ENCODE results near the gene LMF1. TPM values are rescaled to one million over a fixed set of nuclear protein-coding genes. Genes with fewer than 3 reads are reported as not detected.

The LMF1 gene
- total RNA-seq, 1 donor: 35.8 TPM

DNA sequence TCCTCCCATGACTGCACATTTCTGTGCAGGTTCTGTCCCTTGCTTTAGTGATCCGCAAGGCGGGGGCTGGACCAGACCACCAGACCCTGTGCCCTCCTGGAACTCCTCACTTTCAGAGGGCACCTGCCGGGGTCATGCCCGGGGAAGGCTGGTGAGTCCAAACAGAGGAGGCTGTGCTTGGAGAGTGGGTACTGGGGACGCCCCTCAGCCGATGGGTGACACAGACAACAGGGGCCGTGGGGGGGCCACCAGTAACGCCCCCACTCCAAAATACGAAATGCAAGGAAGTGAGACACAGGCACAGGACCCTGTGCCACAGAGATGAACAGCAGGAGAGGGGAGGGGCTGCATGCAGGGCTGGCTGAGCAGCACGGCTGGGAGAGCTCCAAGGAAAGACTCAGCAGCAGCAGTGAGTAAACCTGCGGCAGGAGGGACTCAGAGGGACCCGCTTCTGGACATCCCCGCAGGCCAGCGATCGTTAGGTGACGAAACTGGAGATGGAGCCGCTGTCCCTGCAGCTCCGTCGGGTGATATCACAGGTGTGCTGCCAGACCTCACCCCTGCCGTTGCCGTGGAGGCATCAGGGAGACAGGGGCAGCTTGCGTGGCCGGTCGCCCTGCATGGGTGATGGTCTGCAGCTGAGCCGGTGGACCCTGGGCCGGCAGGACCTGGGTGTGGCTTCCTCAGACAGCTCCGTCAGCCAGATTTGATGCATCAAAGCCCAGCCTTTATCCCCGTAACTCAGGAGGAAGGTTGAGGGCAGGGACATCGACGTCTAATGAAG, 99.0 kb downstream of the LMF1 start:
- Histone ChIP-seq H3K4me1 (ENCODE audit: insufficient read depth, low read length) (no peaks in the 10 kb centered on the region), H3K27ac (ENCODE audit: low read depth, low read length) (no peak overlapping the region), H3K4me2 (ENCODE audit: insufficient read depth, low read length) (no peak overlapping the region), H3K9me3 (ENCODE audit: low read depth, low read length) (no peaks in the 10 kb centered on the region), H3K4me3 (ENCODE audit: insufficient read depth, low read length) (no peak overlapping the region), H3K79me2 (ENCODE audit: insufficient read depth, low read length) (no peaks in the 10 kb centered on the region), H3K36me3 (ENCODE audit: insufficient read depth, low read length) (no peaks in the 10 kb centered on the region), H3K27me3 (ENCODE audit: insufficient read depth, low read length) (no peaks in the 10 kb centered on the region), H2AFZ (ENCODE audit: low read length) (no peak overlapping the region), H4K20me1 (ENCODE audit: insufficient read depth, low read length) (peaks cover 2% of the 10 kb centered on the region)
- TF ChIP-seq, protein P1, sequence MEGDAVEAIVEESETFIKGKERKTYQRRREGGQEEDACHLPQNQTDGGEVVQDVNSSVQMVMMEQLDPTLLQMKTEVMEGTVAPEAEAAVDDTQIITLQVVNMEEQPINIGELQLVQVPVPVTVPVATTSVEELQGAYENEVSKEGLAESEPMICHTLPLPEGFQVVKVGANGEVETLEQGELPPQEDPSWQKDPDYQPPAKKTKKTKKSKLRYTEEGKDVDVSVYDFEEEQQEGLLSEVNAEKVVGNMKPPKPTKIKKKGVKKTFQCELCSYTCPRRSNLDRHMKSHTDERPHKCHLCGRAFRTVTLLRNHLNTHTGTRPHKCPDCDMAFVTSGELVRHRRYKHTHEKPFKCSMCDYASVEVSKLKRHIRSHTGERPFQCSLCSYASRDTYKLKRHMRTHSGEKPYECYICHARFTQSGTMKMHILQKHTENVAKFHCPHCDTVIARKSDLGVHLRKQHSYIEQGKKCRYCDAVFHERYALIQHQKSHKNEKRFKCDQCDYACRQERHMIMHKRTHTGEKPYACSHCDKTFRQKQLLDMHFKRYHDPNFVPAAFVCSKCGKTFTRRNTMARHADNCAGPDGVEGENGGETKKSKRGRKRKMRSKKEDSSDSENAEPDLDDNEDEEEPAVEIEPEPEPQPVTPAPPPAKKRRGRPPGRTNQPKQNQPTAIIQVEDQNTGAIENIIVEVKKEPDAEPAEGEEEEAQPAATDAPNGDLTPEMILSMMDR (IDR thresholded peaks at IDR 0.05; ENCODE audit: extremely low read depth, low read depth, low read length): no peak
- DNase-seq (ENCODE audit: insufficient read length, low spot score, missing footprints): peak; percentile 64

DNA sequence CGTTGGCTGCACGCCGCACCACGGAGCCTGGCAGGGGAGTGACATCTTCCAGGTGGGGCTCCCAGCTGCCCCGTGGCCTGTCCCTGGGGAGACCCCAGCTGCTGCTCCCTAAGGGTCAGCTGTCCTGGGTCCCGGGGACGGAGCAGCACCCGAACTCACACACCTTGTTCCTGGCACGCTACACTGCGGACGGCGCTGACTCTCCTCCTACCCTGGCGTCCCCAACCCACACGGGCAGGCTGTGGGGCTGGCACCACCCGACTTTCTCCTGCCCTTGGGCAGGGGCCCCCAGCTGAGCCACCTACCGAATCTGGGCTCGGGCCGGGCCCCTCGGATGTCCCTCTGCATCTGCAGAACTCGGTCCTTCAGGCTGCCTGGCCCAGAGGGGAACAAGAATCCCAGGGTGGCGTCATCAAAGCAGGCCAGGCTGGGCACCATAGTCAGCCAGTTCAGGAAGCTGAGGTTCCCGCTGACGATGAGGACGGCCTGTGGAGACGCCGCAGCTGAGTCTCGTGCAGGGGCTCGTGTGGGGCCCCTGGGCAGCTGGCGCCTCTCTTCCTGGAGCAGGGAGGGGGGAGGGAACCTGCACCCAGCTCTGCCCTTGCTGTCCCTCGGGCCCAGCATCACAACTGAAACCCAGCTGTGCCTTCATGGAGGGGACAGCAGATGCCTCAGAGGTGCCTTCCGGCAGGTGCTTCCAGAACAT, 99.8 kb downstream of the LMF1 start:
- peak; percentile 79 for DNase-seq (ENCODE audit: insufficient read length, low spot score, missing footprints)
- Histone ChIP-seq H3K27ac (ENCODE audit: low read depth, low read length) (no peak overlapping the region), H3K4me1 (ENCODE audit: insufficient read depth, low read length) (no peaks in the 10 kb centered on the region), H4K20me1 (ENCODE audit: insufficient read depth, low read length) (no peaks in the 10 kb centered on the region), H3K4me2 (ENCODE audit: insufficient read depth, low read length) (no peak overlapping the region), H2AFZ (ENCODE audit: low read length) (no peak overlapping the region), H3K9me3 (ENCODE audit: low read depth, low read length) (no peaks in the 10 kb centered on the region), H3K27me3 (ENCODE audit: insufficient read depth, low read length) (no peaks in the 10 kb centered on the region), H3K79me2 (ENCODE audit: insufficient read depth, low read length) (no peaks in the 10 kb centered on the region), H3K4me3 (ENCODE audit: insufficient read depth, low read length) (no peak overlapping the region), H3K36me3 (ENCODE audit: insufficient read depth, low read length) (no peaks in the 10 kb centered on the region)
- TF ChIP-seq, protein P1 (IDR thresholded peaks at IDR 0.05; ENCODE audit: extremely low read depth, low read depth, low read length): no peak

DNA sequence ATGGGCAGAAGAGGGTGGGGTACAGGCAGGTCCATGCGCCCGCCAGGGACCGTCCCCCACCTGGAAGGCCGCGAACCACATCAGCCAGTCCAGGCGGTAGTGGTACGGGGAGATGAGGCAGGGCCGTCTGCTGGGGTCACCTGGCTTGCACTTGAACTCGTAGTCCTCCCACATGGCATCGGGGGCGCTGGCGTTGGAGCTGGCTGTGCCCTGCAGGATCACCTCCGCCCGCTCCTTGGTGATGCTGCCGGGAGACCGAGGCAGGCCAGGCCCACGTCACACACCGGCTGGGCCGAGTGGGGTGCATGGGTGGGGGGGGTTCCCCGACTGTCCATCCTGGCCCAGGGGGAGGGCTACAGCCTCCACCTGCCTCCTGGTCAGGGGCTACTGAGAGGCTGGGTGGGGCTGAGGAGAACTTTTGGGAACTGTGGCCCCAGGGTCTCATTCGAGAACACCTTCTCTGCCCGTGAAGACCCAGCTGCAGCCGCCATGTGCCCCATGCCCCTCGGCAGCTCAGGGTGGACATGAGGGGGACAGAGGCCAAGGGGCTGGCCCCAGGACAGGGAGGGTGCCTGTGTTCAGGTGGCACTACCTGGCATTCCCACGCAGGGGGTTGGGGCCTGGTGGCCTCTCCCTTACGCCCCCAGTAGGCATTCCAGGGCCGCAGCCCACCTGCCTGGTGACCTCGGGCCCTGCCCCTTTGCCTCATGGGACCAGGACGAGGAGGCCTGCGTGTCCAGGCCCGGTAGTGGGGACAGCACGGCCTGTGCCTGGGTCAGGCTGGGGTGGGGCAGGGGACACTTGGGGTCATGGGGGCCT, 100.8 kb downstream of the LMF1 start:
- Histone ChIP-seq H3K27ac (ENCODE audit: low read depth, low read length) (no peak overlapping the region), H3K27me3 (ENCODE audit: insufficient read depth, low read length) (no peaks in the 10 kb centered on the region), H4K20me1 (ENCODE audit: insufficient read depth, low read length) (no peaks in the 10 kb centered on the region), H3K79me2 (ENCODE audit: insufficient read depth, low read length) (no peaks in the 10 kb centered on the region), H3K36me3 (ENCODE audit: insufficient read depth, low read length) (no peaks in the 10 kb centered on the region), H3K4me1 (ENCODE audit: insufficient read depth, low read length) (no peaks in the 10 kb centered on the region), H3K4me2 (ENCODE audit: insufficient read depth, low read length) (no peak overlapping the region), H3K9me3 (ENCODE audit: low read depth, low read length) (no peaks in the 10 kb centered on the region), H2AFZ (ENCODE audit: low read length) (no peak overlapping the region), H3K4me3 (ENCODE audit: insufficient read depth, low read length) (no peak overlapping the region)
- TF ChIP-seq, protein P1 (IDR thresholded peaks at IDR 0.05; ENCODE audit: extremely low read depth, low read depth, low read length): no peak
- DNase-seq (ENCODE audit: insufficient read length, low spot score, missing footprints): peak; percentile 61

All from osteoblast (primary cell).